Uterus (tissue), 4 donors: Measurements from ENCODE around the gene DBNDD1. TPM values are rescaled to one million over a fixed set of nuclear protein-coding genes. Genes with fewer than 3 reads are reported as not detected.

Experiments used
- DNase-seq, 2 donors: peaks; one replicate each; pipeline ENCODE4 v3.0.0-alpha.2; 2019 to 2020
- H3K27ac ChIP-seq, 2 donors: fragments of 200-600 bp; sonication (generic); 1 replicate in 1 of 2; 2 replicates in 1 of 2; pipeline ENCODE4 v1.5.1; 2016 to 2018
- H3K27me3 ChIP-seq, 2 donors: fragments of 200-600 bp; sonication (generic); one replicate each; pipeline ENCODE4 v1.5.1; 2018 to 2019; ENCODE audit warnings: control low read depth in 1 of 2
- H3K36me3 ChIP-seq, 2 donors: fragments of 200-600 bp; sonication (generic); one replicate each; pipeline ENCODE4 v1.5.1; 2019; ENCODE audit warnings: control low read depth in 1 of 2
- H3K4me1 ChIP-seq, 2 donors: fragments of 200-600 bp; sonication (generic); one replicate each; pipeline ENCODE4 v1.5.1; 2018 to 2019; ENCODE audit warnings: control low read depth in 1 of 2
- H3K4me3 ChIP-seq, 2 donors: fragments of 200-600 bp; sonication (generic); 1 replicate in 1 of 2; 2 replicates in 1 of 2; pipeline ENCODE4 v1.5.1; 2018 to 2019; ENCODE audit warnings: mild to moderate bottlenecking in 1 of 2
- H3K9me3 ChIP-seq, 2 donors: fragments of 200-600 bp; sonication (generic); one replicate each; pipeline ENCODE4 v1.5.1; 2019; ENCODE audit warnings: control low read depth in 1 of 2
- POLR2A ChIP-seq, 2 donors: fragments of 450-650 bp; IDR thresholded peaks; one replicate each; pipeline ENCODE4 v1.6.1; 2016; ENCODE audit warnings: antibody characterized with exemption in 2 of 2, mild to moderate bottlenecking in 1 of 2, moderate library complexity in 1 of 2
- intact Hi-C: fragments of 100-400 bp; cut with DNase I; formaldehyde crosslinking; loops from one replicate; pipeline ENCODE4 v1.15.1; 2023; ENCODE audit warnings: low total_unique reads
- total RNA-seq, 4 donors: library from RNA; depleted of rRNA in 3 of 4; stranded (reverse); fragments of >200 nt in 3 of 4; gene quantifications; one replicate each; pipeline versions ENCODE4 v1.1.0 to v1.2.4, GENCODE V29; 2014 to 2023
- TF ChIP-seq, protein P1 (sequence below), 4 experiments: fragments of 200-600 bp in 2 of 4; fragments of 450-650 bp in 2 of 4; sonication (generic) in 2 of 4; IDR thresholded peaks; one replicate each; pipeline ENCODE4 v1.5.1; 2016 to 2019; ENCODE audit warnings: antibody characterized with exemption in 4 of 4, mild to moderate bottlenecking in 2 of 4, moderate library complexity in 1 of 4
- donor health status: DM: yes; HTN: yes; CAD: no.

The DBNDD1 gene
- total RNA-seq, 4 donors from 2014 or later = 1.0 to 4.2 TPM; not detected in 2

DNA sequence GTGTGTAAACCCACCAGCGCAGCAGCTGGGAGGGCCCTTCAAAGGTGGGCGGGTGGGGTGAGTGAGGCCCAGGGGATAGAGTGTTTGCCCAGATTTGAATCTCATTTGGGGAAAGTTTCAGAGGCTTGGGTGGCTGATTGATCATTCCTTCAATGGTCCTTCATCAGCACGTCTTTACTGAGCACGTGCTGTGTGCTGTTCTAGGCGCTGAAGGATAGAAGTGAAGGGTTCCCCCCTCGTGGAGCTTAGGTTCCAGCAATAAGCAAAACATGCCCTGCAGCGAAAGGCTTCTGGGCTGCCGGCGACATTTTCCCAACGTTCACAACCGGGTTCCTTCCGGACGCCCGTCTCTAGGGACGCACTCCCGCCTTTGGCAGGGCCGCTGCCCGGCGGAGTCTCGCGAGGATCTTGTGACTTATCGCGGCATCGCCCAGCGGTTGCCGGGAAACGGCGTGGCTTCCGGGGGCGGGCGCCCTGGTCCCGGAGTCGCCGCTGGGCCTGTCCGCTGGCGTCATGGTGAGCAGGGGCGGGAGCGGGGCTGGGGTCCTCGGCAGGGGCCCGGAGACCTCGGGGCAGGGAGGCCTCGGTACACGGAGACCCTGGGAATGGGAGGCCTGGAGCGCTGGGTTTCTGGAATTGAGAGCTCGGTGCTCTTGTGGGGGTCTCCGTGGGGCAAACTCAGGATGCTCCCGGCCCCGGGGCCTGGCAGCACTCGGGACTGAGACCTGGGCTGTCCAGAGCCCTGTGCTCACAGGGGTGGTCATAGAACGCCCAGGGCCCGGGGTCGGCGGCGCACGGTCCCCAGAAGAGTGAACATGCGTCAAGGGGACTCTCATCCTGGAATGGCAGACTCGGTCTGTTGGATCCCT lies 3.2 kb upstream of the DBNDD1 start:
- Histone ChIP-seq H3K27ac (peak overlapping the region; percentile 49 to 67), H3K4me3 (peak overlapping the region; percentile 66 to 75), H3K4me1 (peaks cover 0 to 17% of the 10 kb centered on the region in 2 donors), H3K27me3 (no peaks in the 10 kb centered on the region), H3K9me3 (no peaks in the 10 kb centered on the region), H3K36me3 (no peaks in the 10 kb centered on the region)
- intact Hi-C loops = no loop called here
- TF ChIP-seq POLR2A (IDR thresholded peaks at IDR 0.05) = no peak
- TF ChIP-seq, protein P1, sequence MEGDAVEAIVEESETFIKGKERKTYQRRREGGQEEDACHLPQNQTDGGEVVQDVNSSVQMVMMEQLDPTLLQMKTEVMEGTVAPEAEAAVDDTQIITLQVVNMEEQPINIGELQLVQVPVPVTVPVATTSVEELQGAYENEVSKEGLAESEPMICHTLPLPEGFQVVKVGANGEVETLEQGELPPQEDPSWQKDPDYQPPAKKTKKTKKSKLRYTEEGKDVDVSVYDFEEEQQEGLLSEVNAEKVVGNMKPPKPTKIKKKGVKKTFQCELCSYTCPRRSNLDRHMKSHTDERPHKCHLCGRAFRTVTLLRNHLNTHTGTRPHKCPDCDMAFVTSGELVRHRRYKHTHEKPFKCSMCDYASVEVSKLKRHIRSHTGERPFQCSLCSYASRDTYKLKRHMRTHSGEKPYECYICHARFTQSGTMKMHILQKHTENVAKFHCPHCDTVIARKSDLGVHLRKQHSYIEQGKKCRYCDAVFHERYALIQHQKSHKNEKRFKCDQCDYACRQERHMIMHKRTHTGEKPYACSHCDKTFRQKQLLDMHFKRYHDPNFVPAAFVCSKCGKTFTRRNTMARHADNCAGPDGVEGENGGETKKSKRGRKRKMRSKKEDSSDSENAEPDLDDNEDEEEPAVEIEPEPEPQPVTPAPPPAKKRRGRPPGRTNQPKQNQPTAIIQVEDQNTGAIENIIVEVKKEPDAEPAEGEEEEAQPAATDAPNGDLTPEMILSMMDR (IDR thresholded peaks at IDR 0.05) = no peak
- peak; percentile 87 to 92 for DNase-seq

DNA sequence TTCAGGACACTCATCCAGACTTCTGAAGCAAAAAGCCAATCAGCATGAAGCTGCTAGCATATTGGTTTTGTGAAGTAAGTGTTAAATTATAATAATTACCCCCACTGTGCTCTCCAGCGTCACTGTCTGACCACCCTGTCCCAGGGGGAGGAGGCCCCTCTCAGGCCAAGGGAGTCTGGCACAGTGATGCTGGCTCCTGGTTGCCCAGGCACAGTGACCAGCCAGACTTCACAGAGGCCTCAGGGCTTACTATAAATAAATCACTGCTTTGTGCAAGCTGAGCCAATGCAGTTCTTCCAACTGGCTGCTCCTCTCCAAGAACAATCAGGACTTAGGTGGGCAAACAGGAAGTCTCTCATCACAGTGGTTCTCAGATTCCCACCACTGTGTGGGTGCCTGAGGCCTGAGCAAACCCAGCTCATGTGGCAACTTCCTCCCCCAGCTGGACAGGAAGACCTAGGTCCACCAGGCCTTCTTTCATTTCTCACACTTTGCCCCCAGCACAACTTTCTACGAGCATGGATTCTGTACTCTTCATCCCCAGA lies 1.7 kb upstream of the DBNDD1 start:
- no peak for DNase-seq
- TF ChIP-seq, protein P1 (IDR thresholded peaks at IDR 0.05) = no peak
- no peak for TF ChIP-seq POLR2A (IDR thresholded peaks at IDR 0.05)
- Histone ChIP-seq H3K27me3 (no peaks in the 10 kb centered on the region), H3K36me3 (no peaks in the 10 kb centered on the region), H3K4me1 (peaks cover 0 to 17% of the 10 kb centered on the region in 2 donors), H3K9me3 (no peaks in the 10 kb centered on the region), H3K4me3 (no peak overlapping the region), H3K27ac (no peak overlapping the region)
- intact Hi-C loops = no loop called here

DNA sequence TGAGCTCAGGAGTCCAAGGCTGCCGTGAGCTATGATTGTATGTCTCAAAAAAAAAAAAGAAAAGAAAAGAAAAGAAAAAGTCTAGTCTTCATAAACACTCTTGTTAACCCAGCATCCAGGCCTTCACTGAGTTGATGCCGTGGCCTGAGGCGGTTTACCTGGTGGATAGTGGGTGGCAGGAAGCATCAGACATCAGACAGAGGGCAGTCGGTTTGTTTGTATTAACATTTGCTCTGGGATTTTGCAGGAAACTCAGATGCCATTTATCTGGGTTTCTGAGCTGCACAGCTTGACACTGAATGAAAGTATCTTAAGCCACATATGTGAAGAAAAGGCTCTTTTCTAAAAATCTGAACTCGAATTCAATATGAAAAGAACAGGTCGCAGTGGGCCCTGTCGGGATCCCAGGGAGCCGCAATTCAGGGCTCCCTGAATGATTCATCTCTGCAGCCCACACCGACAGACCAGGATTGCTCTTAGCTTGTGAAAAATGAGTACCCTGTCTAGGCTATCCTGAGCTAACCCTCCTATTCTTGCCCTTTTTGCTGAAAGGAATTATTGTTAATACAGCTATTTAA lies 1.1 kb upstream of the DBNDD1 start:
- no peak for DNase-seq
- H3K4me1 ChIP-seq = peaks cover 0 to 17% of the 10 kb centered on the region in 2 donors
- TF ChIP-seq POLR2A (IDR thresholded peaks at IDR 0.05) = no peak
- TF ChIP-seq, protein P1 (IDR thresholded peaks at IDR 0.05) = no peak
- H3K36me3 ChIP-seq = no peaks in the 10 kb centered on the region
- no peaks in the 10 kb centered on the region for H3K9me3 ChIP-seq
- no peaks in the 10 kb centered on the region for H3K27me3 ChIP-seq
- peak overlapping the region in 1 of 2 donors; percentile 46 for H3K4me3 ChIP-seq
- H3K27ac ChIP-seq = no peak overlapping the region
- intact Hi-C loops = no loop called here

DNA sequence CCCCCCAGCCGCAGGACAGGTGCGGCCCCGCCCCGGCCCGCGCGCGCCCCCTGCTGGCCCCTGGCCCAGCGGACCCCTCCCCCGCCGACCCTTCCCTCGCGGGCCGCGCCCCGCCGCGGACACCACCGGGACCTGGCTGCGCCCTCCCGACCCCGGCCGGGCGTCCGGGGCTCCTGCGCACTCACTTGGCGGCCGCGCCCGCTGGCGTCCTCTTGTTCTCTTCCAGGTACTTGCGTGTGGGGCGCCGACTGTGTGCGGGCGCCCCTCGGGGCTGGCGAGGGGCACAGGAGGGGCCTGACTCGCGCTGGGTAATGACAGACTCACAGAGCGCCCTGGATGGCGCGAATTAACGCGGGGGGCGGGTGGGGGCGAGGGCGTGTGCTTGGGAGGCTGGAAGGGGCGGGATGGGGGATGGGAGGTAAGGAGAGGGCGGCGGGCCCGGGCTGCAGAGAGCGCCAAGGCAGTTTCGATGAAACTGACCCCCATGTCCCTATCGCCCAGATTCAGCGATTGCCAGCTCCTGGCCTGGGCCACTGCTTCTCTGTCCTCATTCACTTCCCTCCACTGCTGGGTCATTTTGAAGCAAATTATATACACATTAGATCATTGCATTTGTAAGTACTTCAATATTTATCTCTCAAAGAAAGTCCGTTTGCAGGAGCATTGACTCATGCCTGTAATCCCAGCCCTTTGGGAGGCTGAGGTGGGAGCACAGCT lies 445 bp upstream of the DBNDD1 start:
- Histone ChIP-seq H3K36me3 (no peaks in the 10 kb centered on the region), H3K27ac (no peak overlapping the region), H3K4me1 (peaks cover 0 to 17% of the 10 kb centered on the region in 2 donors), H3K4me3 (peak overlapping the region; percentile 27 to 46), H3K9me3 (no peaks in the 10 kb centered on the region), H3K27me3 (no peaks in the 10 kb centered on the region)
- no peak for TF ChIP-seq POLR2A (IDR thresholded peaks at IDR 0.05)
- TF ChIP-seq, protein P1 (IDR thresholded peaks at IDR 0.05) = peak in 3 of 4 experiments; percentile 4 to 37 (median 35)
- intact Hi-C loops = no loop called here
- DNase-seq = no peak
